ENCODE measurements around the gene ZNF628. TPM values are rescaled to one million over a fixed set of nuclear protein-coding genes. Genes with fewer than 3 reads are reported as not detected.

The ZNF628 gene
- total RNA-seq, 1 donor from 2014 or later = 0.77 TPM

DNA sequence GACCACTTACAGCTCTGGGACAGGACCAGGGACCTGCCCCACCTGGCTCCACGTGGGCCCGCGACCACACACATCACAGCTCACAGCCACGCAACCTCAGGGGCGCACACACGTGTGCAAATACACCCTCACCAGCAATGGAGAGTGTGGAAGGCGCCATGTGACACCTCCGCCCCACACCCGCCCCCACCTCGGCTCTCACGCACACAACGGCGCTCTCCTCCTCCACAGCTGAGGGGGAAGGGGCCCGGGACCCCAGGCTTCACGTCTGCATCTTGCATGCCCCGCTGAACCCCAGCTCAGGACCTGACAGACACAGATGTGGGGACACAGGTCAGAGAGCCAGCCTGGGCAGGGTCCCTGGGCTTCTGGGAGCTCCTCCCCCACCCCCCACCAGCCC, 26.9 kb upstream of the ZNF628 start:
- no peak for DNase-seq (ENCODE audit: low read depth in 2 of 2)

DNA sequence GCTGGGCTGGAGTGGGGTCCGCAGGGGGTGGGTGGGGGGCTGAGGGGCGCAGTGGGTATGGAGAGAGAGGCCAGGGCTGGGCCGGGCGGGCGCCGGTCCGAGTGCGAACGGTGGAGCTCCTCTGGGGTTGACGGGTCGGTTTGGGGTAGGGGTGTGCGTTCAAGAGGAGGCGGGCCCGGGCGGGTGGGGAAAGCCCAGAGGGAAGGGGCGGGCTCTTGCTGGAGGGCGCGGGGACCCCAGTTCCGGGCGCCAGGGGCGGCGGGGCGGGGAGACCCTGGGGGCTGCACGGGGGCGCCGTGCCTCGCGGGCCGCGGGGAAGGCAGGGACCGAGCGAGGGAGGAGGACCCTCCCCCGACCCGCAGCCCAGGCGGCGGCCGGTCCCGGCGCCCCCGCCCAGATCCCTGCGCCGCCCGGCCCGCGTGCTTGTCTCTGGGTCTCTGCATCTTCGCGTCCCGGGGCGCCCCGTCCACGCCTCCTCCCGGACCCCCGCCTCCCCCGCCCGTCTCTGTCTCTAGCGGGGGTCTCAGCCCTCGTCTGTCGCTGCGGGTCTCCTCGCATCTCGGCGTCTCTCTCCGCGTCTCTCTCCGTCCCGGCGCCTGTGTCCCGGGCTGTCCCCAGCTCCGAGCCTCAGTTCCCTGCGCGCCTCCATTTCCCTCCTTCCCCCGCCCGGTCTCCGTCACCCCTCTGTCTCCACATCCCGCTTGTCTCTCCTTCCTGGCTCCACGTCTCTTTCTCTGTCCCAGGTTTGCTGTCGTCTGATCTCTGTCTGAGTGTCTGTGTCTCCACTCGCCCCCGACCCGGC, 25.1 kb upstream of the ZNF628 start:
- DNase-seq (ENCODE audit: low read depth in 2 of 2) = no peak

DNA sequence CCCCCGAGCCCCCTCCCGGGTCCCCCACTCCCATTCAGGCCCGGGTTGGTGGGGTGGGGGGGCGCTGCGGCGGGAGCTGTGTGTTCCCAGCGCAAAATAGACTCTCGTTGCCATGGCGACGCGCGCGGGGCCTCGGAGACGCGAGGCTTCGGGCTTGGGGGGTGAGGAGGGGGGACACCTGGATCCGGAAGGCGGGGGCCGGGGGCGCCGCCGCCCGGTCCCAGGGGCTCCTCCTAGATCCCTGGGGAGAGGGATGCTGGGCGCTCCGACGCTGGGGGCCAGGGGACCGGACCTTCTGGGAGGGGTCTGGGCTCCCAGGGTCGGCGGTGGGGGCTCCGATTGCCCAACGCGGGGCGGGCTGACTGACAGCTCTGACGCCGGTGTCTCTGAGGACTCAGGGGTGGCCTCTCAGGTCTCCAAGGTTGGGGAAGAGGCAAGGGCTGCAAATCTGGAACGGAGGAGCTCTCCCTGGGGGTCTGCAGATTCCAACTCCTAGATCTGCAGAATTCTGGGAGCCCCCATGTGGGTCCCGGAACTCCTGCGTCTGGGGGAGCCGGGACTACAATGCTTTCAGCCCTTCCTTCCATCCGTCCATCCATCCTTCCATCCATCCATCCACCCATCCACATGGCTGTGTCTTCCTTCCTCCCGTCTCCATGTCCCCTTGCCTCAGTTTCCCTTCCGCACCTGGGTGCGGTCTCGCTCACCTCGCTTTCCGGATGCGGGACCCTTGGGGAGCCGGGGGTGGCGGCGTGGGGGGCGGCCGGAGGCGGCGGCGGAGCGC, 24.3 kb upstream of the ZNF628 start:
- no peak for DNase-seq (ENCODE audit: low read depth in 2 of 2)

DNA sequence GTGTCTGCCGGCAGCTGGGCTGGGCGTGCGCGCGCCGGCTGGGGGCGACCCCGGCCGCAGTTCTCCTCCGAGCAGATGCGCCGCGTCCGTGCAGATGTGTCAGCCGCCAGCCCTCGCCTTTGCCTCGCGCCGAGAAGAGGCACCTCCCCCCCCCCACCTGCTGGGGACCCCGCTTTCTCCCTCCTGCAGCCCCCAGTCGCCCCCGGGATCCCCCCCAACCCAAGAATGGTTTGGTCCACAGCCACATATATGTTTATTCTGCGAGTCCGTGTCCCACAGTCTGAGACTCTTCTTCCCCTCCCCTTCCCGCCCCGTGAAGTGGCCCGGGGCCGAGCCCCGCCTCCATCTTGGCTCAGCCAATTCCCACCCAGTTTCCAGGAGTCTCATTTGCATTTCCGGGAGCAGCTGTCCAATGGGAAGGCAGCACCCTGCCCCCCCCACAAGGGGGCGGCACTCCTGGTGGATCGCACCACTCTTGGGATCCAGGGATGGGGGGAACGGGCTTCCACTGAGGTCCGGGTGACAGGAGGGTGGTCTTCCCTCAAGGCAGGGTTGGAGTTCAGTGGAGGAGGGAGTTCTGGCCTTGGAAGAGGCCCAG, 23.6 kb upstream of the ZNF628 start:
- peak; percentile 6 to 63 for DNase-seq (ENCODE audit: low read depth in 2 of 2)

DNA sequence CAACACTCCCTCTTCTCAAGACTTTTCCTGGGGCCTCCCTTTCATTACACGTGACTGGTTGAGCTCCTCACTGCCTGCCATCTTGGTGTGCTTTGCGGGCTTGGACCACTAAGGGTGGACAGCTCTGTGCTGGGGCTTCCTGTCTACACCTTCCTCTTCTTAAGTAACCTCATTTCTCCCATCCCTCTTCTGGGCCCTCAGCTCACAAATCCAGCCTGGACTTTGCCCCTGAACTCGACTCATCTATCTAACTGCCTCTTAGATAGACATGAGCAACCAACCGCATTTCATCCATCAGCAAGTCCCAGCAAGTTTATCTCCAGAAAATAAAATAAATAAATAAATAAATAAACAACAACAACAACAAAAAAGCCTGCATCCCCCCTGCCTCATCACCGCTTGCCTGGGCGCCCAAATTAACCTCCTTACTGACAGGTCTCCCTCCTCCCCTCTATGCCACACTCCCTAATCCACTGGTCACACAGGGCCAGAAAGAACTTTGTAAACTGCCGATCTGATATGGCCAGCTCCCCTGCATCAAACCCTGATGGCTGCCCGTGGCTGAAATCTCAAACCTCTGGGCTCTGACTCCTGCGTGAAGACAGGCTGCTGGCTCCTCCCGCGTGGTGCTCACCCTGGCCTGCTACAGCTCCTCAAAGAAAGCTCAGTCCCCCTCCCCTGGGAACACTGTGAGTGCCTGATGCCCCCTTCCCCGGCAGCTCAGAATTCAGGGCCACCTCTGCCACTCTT, 22.7 kb upstream of the ZNF628 start:
- DNase-seq (ENCODE audit: low read depth in 2 of 2) = no peak

DNA sequence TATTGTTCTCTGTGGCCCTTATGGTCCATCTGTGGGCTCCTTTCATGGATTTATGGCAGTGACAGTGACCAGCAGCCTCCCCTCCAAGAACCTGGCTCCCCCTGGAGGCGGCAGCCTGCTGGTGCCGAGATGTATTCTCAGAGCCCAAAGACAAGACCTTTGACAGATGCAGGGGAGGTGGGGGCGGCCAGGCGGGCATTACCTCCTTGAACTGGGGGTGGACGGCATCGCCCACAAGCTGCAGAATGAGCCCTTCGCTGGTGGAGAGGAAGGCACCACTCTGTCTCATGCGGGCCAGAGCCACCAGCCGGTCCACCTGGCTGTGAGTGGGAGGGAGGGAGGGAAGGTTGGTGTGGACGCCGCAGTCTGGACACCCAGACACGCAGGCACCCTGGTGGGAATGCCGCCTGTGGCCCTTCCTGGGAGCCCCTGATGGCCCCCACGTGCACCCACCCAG, 21.6 kb upstream of the ZNF628 start:
- peak; percentile 9 to 52 for DNase-seq (ENCODE audit: low read depth in 2 of 2)

DNA sequence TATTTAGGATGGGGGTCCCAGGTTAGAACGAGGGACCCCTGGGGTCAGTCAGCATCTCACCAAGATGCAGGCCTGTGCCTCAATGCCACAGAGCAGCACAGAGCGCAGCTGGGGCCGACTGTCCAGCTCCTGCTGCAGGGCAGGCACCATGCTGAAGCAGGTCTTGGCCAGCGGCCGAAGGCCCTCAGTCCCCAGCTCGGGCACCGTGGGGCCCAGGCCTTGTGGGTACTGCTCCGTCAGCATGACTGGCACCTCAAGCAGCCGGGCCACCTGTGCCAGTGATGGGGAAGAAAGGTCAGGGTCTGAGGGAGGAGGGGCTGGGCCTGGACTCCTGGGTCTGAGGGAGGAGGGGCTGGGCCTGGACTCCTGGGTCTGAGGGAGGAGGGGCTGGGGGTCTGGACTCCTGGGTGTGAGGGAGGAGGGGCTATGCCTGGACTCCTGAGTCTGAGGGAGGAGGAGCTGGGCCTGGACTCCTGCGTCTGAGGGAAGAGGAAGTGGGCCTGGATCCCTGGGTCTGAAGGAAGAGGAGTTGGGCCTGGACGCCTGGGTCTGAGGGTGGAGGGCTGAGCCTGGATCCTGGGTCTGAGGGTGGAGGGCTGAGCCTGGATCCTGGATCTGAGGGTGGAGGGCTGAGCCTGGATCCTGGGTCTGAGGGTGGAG, 20.7 kb upstream of the ZNF628 start:
- DNase-seq (ENCODE audit: low read depth in 2 of 2) = no peak

DNA sequence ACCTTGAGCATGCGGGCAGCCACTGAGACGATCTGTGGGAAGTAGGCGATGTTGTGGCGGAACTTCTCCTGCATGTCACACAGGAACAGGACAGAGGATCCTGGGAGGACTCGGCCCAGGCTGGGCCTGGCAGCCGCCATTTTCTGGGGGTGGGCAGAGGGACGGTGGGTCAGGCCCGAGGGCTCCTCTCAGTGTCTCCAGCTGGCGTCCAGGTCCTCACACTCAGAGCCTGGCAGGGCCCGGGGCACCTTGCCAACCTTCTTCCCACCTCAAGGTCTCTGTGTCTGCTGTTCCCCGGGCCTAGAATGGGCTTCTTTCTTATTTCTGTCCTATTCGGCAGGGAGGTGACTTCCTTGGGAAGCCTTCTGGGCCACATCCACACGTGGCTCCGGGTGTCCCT, 20.1 kb upstream of the ZNF628 start:
- DNase-seq (ENCODE audit: low read depth in 2 of 2) = no peak

DNA sequence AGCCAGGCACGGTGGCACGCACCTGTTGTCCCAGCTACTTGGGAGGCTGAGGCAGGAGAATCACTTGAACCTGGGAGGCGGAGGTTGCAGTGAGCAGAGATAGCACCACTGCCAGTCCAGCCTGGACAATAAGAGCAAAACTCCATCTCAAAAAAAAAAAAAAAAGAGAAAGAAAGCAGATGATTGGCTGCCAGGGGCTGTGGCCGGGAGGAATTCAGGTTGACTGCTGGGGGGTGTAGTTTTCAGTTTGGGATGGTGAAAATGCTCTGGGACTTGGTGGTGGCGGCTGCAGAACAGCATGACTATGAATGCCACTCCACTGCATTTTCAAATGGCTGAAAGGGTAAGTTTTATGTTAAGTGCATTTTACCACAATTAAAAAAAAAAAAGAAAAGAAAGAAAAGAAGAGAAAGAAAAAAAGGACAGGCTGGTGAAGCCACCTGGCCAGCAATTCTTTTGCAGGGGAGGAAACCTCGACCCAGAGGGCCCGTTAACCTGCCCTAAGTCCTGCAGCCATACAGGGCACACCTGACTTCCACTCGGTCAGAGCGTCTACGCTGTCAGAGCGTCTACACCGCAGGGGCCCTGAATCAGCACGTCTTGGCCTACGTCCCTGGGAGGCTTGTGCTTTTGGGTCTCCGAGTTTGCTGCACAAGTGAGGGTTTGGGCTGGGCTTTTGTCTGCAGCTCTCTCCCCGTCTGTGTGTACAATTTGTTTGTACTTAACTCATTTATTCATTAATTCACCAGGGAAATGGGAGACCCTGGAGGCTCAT, 18.5 kb upstream of the ZNF628 start:
- no peak for DNase-seq (ENCODE audit: low read depth in 2 of 2)

DNA sequence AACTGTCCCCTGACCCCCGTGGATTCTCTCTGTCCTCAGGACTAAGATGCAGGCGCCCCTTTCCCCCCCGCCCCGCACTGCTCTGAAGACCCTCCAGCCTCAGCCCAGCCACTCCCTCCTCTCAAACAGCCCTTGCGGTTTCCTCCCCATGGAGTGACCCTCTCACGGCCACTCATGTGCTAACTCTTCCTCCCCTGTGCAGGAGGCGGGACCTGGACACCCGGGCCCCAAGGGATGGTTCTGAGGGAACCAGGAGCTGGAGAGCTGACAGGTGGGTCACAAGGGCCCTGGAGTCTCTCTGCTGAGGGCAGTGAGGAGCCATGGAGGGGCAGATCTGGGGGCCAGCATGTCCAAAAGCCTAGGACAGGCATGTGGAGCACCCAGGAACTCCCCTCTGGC, 16.9 kb upstream of the ZNF628 start:
- DNase-seq (ENCODE audit: low read depth in 2 of 2) = no peak

DNA sequence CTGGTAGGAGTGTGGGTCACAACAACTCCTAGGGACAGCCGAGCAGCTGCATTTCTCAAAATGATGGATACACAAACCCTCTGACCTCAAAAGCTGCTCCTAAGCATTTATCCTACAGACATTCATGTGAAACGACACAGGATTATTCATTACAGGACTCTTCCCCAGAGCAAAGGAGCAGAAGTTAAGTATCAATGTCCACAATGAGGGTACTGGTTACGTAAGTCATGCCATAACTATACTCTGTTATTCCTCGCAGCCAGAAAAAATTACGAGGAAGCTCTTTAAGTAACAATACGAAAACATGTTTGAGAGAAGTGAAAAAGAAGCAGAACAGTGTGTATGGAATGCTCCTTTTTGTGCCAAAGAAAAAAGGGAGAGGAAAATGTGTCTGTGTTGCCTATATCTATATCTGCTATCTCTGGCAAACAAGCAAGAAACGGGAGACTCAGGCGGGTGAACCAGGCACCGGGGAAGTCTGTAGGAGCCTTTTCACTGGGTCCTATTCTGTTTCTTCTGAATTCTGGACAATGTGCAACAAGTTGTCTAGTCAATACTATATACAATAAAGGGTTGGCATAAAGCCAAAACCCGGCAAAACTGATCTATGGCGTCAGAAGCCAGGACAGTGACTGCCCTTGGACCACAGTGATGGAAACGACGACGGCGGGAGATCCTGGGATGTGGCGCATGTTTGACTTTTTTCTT, 16.3 kb upstream of the ZNF628 start:
- DNase-seq (ENCODE audit: low read depth in 2 of 2) = peak; percentile 9 to 40

DNA sequence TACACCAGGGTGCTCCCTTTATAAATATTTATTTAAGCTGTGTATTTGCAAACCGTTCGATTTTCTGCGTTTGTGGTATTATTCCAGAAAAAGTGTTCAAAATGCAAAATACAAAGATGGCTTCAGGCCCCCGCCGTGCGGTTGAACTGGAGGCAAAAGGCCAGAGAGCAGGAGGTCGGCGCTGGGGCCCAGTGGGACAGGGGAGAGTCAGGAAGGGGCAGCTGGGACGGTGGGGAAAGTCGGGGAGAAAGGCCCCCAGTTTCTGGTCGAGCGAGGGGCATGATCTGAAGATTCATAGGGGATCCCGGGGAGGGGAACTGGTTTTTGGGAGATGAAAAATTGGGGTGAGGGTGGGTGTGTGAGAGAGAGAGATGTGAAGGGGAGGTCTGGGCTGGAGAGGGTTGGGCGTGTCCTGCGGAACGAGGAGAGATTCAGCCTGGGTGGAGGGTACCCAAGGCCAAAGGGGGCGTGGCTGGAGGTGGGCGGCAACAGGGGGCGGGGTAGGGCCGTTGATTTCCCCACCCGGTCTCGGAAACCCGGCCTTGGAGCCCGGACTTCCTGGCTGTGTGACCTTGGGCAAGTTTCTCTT, 15.7 kb upstream of the ZNF628 start:
- peak; percentile 12 to 69 for DNase-seq (ENCODE audit: low read depth in 2 of 2)

DNA sequence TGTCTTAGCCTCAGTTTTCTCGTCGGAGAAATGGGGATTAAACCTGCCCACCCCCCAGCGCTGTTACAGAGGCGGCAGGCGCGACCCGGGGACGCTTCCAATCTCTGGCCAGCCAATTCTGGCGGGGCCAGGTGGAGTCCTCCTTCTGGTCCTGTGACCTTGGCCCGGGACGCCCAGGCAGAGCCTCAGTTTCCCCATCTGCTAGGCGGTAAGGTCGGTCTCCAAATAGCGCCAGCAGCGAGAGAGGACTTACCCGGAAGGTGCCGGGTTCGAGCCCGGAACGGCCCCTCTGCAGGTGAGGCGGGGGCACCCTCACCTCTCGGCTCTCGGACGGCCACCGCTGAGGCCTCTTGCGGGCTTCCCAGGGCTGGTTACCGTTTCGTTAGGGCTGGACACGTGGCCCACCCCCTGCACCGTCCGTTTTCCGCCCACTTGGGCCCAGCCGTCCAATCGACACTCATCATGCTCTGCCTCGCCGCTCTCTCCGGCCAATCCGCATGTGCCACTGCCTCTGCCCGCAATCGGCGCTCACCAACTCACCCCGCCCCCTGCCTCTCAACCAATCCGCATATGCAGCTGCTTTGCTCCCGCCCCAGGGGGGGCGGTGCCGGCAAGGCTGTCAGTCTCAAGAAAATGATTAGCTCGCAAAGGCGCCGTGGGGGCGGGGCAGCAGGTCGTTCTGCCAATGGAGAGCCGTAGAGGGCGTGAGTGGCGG, 15.0 kb upstream of the ZNF628 start, which contains the start of gene ISOC2:
Gene ISOC2, minus strand, starts transcription at position 384 of the 715 bp plus-strand sequence. CDS start 5,156 bp downstream, outside the sequence.
- peak; percentile 99 to 100 for DNase-seq (ENCODE audit: low read depth in 2 of 2)

DNA sequence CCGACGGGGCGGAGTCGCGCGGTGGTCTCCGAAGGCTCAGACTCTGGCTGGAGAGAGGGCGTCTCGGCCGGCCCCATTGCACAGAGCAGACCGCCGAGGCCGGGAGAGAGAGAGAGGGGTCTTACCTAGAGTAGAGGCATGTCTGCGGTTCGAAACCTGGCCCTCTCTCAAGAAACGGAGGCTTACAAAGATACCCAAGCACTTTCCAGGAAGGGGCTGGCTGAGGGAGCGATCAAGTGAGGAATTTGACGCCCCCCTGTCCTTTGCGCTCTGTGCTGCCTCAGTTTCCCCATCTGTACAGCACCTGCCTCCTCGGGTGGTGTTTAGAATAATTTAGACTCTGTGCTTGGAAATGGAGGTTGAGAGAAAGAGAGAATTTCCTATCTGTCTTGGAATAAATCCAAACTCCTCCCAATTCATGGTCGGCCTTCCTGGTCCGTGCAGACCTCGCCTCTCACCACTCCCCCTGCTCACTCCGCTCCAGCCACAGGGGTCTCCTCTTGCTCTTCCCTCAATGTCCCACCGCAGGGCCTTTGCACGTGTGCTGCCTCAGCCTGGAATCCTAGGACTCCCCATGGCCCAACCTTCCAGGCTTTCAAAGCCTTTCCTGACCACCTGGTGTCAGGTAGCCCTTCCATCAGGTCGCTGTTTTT, 14.3 kb upstream of the ZNF628 start:
- peak; percentile 73 to 80 for DNase-seq (ENCODE audit: low read depth in 2 of 2)

DNA sequence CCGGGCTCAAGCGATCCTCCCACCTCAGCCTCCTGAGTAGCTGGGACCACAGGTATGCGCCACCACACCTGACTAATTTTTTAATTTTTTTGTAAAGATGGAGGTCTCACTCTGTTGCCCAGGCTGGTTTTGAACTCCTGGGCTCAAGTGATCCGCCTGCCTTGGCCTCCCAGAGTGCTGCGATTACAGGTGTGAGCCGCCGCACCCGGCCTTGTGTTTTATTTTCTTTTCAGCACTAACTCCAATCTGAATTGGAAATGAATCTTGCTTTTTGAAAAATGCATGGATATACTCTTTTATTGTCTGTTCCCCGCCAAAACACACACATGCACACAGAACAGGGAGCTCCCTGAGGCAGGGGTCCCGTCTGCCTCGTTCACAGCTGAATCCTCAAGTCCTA, 13.7 kb upstream of the ZNF628 start:
- DNase-seq (ENCODE audit: low read depth in 2 of 2) = no peak

DNA sequence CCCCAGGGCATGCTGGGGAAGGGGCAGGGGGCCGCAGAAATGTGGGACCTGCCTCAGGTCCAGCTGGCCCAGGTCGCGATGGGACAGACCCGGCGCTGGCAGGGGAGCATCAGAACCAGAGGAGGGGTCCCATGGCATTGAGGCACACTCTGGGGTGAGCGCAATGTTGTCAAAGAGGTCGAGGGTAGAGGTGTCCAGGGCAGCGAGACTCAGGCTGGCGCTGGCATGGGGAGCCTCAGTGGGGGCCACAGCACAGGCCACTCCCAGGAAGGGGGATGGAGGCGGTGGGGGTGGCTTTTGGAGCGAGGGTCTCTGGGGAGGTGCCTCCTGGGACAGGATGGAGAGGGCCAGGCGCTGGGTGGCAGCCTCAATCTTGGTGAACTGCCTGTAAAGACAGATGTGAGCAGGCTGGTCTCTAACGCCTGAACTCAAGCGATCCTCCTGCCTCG, 12.8 kb upstream of the ZNF628 start:
- DNase-seq (ENCODE audit: low read depth in 2 of 2) = no peak

DNA sequence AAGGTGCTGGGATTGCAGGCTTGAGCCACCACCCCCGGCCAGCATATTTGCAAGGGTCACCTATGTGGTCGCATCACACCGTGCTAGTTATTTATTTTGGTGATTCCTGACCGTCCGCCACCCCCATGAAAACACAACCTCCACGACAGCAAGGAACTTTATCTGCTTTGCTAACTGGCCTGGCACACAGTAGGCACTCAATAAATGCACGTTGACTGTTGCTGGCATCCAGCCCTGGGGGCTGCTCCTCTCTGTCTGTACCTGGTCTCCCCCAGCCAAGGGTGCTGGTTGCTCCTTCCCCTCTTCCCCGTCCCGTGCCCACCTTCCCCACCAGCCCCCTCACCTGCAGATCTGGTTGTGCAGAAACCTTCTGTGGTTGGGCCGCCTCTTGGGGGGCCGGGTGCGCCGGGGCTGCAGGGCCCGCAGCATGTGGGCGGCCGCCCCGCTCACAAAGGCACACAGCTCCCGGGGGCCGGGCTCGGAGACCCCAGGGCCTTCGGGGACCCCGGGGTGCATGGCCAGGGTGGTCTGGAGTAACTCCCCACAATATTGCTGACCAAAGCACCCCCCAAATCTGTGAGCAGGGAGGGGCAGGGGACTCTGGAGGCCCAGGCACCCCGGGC, 12.3 kb upstream of the ZNF628 start:
- no peak for DNase-seq (ENCODE audit: low read depth in 2 of 2)

Measured in dermis microvascular lymphatic vessel endothelial cell (primary cell).